NB4 (cell line): ENCODE measurements around the gene KRT4.
"Not testable (repeated sequence)": the region's sequence is repeated elsewhere in the genome, so short reads cannot be mapped to it uniquely, and the experiment has no call there.

Experiments
- DNase-seq: peaks from one replicate; pipeline ENCODE4 v3.0.0; 2010; ENCODE audit warnings: low read depth
- H3K4me3 ChIP-seq: one replicate; pipeline ENCODE4 v1.5.1; 2011; ENCODE audit warnings: mild to moderate bottlenecking, low read depth, low read length, moderate library complexity
- CTCF ChIP-seq: IDR thresholded peaks from one replicate; pipeline ENCODE4 v1.5.1; 2012; ENCODE audit warnings: low read depth, low read length
- MAX ChIP-seq: IDR thresholded peaks from 2 replicates; pipeline ENCODE4 v1.6.1; 2011; ENCODE audit warnings: low read depth, low read length
- MYC ChIP-seq: IDR thresholded peaks from 2 replicates; pipeline ENCODE4 v1.6.1; 2011; ENCODE audit warnings: low read depth, low read length
- POLR2A ChIP-seq: IDR thresholded peaks from 2 replicates; pipeline ENCODE4 v1.6.1; 2011; ENCODE audit warnings: mild to moderate bottlenecking; ENCODE audit not compliant: insufficient read length; ENCODE audit errors: extremely low read depth

KRT4 gene

GRCh38 chr12:52798003-52798670, 15.8 kb downstream of the KRT4 start:
- no peak overlapping the region for H3K4me3 ChIP-seq
- DNase-seq: no peak
- TF ChIP-seq MAX: no peak
- TF ChIP-seq CTCF: no peak
- no peak for TF ChIP-seq MYC
- TF ChIP-seq POLR2A: no peak

- TF ChIP-seq MAX (no peak), MYC (no peak), CTCF (no peak), POLR2A (no peak)
- no peak overlapping the region for H3K4me3 ChIP-seq
- DNase-seq: no peak
Measured at GRCh38 chr12:52797529-52797894, 16.4 kb downstream of the KRT4 start.

GRCh38 chr12:52796839-52797528, 16.9 kb downstream of the KRT4 start:
- TF ChIP-seq MAX (no peak), CTCF (no peak), POLR2A (no peak), MYC (no peak)
- no peak overlapping the region for H3K4me3 ChIP-seq
- DNase-seq: no peak

- TF ChIP-seq CTCF (no peak), MAX (no peak), POLR2A (no peak), MYC (no peak)
- DNase-seq: no peak
- no peak overlapping the region for H3K4me3 ChIP-seq
Measured at GRCh38 chr12:52796429-52796794, 17.5 kb downstream of the KRT4 start.

- DNase-seq: no peak
- TF ChIP-seq MYC: no peak
- no peak within 1 kb of the TSS for H3K4me3 ChIP-seq
Measured at GRCh38 chr12:52795694-52796428, 18.1 kb downstream of the KRT4 start, which contains the start of gene KRT3. Gene KRT3, minus strand, starts transcription at chr12:52796117. Its CDS starts 75 bp downstream, at chr12:52796042.

- DNase-seq, H3K4me3 ChIP-seq: not testable (repeated sequence)
Measured at GRCh38 chr12:52795332-52795674, 18.6 kb downstream of the KRT4 start.
